GM18858 (cell line): Measurements from ENCODE around the gene AHNAK.
"Not testable (repeated sequence)": the region's sequence is repeated elsewhere in the genome, so short reads cannot be mapped to it uniquely, and the experiment has no call there.

Source experiments
- ATAC-seq: cut with Tn5 transposase; IDR thresholded peaks from one replicate; pipeline ENCODE4 v1.9.1; 2021; ENCODE audit not compliant: unreplicated experiment

AHNAK gene

DNA sequence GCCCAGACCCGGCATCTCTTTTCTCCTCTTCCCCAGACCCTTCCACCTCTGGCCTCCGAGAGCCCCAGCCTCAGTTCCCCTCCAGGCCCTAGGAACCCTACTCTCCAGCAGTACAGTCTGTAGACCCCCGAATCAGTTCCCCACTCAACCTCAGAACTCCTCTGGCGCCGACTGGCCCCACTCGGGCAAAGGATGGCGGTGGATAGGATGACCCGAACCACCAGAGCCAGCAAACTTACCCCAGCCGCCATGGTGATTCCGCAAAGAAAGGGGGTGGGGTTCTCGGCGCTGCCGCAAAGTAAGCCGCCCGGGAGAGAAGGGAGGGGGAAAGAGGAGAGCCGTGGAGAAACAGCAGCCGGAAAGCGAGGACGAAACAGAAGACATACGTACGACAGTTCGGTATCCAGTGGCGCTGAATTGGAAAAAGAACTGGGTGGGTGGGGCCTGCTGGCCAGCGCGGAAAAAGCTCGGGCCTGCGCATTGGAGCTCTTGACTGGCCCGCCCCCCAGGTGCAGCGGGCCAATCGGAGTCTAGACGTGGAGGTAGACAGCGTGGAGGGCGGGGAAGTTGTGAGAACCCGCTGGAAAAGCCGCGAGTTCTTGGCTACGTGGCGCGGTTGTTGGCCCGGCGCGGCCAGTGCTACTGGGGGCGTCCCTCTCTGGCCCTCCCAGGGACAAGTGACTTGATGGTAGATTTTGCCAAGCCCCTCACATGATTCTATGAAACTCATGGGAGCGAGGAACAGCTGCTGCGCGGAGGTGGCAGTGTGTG is 27.2 kb upstream of the AHNAK start, which contains the start of gene EEF1G:
Gene EEF1G, minus strand, starts transcription at position 300 of the 771 bp plus-strand sequence. Its CDS starts 49 bp downstream, at position 251.
- peak; percentile 71 for ATAC-seq

DNA sequence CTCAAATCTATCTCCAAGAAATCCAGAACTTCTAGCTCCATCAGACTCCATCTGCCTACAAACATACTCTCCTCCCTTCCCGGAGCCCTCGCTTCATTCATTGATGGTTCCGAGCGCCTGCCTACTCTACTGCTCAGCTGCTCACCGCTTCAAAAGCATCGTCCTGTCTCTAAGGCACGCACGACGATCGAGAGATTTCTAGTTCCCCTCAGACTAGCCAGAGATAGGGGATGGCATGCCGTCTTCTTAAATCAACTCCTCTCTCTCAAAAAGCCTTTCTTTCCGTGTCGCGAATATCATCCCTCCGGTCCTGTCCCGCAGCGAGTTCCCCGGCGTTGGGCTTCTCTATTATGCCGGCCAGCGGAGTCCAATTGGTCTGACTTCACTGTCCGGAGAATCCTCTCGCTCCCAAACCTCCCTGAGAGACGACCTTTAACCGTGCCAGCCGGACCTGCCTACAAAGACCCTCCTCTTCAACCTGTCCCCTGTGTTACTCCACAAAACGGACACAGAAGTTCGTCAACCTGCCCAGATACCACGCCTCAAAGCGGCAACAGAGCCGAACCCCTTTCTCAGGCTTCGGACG is 26.5 kb upstream of the AHNAK start:
- no peak for ATAC-seq

DNA sequence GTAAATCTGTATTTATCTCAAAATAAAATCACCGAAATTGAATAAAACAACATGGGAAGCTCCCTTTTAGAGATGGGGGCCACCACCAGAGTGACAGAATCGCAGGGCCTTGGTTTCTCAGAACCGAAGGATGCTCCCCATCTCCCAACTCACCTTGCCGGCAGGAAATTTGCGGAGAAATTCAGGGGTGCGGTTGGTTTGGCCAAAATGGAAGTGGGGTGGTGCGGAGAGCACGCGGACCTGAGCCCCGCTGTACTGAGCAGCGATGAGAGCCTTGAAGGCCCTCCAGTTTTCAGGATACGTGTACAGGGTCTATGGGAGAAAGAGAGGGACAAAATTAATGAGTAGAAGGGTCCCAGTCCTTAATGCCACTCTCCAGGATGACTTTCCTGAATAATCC is 25.8 kb upstream of the AHNAK start:
- ATAC-seq: no peak

DNA sequence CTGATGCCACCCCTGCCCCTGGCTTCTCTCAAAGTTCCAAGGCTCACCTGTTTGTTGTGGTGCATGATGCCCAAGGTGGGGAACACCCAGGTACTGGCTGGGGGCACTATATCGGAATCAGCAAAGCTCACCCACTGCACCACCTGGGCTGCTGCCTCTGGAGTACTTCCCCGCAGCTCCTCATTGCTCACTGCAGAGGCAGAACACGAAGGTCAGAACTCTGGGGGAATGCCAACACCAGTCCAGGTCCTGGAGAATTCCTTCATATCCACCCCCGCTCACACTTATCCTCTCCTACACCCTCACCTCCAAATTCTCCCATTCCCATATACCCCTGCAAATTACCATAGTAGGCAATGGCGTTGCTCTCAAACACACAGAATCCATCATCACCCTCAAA is 24.9 kb upstream of the AHNAK start:
- not testable (repeated sequence) for ATAC-seq

DNA sequence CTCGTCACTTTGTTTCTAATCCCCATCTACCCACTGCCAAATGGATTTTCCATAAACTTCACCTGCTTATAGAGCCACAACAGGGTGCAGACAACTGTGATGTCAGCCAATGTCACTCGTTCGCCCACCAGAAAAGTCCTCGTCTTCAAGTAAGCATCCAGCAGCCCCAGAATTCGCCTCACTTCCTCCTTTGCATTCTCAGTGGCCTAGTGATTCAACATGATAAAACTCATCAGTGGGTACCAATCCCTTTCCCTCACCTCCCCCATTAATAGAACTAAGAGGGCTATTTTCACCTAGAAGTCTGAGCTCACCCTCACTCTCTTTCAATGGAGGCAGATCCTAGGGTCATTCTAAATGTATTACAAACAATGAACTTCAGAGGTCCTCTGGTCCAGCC is 24.3 kb upstream of the AHNAK start:
- not testable (repeated sequence) for ATAC-seq

DNA sequence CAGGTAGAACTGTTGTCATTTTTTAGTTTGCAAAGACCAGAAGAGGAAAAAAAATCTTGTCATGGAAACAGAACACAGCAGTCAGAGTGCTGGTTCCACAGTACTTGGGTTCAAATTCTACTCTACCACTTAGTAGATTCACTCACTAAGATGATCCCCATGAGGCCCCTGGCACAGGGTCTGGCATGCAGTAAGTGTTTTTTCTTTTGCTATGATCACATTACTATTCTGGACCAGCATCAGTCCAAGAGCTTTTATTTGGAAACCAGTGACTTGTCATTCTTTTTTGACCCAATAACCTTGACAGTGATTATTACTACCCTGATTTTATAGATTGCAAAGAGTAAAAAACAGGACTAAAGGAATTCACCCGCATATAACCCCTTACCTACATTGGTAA is 23.0 kb upstream of the AHNAK start:
- no peak for ATAC-seq

DNA sequence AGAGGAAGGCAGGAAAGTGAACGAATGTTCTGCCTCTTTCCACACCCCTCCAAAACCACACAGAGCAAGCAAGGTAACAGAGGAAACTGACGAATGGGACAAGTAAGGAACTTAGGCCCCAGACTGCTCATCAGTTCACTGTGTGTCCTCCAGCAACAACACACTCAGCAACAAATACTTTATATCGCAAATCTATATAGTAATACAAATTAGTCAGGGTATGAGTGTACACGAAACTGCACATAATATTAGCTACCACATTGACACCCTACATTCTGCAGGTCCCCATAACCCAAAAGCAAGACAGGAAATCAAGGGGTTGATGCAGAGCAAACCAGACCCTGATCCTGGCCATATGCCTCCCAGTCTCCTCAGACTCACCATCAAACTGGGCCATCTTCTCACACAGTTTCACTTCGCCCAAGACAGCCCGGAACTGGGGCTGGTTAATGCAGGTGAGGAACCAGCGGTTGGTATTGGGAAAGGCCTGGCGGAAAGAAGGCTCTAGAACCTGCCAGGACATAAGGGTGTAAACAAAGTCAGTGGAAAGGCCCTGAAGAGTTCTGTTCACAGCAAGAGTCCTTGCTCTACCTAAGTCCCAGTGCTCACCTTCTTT is 20.5 kb upstream of the AHNAK start:
- no peak for ATAC-seq

DNA sequence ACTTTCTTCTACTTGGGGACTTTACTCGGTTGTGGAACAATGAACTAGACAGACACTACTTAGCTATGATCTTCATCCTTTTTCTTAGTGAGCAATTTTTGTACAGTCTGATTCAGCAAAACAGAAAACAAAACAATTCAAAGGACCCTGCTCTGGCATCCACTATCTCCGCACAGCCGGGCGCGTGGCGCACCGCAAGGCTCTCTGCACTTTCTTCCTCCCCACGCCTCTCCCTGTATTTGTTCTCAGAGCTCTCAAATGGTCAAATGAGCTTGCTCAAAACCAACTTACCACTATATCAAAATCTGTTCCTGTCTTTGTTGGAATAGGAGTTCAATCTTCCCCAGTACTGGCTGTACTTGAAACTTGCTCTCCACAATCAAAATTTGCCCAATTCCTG is 19.6 kb upstream of the AHNAK start:
- no peak for ATAC-seq

DNA sequence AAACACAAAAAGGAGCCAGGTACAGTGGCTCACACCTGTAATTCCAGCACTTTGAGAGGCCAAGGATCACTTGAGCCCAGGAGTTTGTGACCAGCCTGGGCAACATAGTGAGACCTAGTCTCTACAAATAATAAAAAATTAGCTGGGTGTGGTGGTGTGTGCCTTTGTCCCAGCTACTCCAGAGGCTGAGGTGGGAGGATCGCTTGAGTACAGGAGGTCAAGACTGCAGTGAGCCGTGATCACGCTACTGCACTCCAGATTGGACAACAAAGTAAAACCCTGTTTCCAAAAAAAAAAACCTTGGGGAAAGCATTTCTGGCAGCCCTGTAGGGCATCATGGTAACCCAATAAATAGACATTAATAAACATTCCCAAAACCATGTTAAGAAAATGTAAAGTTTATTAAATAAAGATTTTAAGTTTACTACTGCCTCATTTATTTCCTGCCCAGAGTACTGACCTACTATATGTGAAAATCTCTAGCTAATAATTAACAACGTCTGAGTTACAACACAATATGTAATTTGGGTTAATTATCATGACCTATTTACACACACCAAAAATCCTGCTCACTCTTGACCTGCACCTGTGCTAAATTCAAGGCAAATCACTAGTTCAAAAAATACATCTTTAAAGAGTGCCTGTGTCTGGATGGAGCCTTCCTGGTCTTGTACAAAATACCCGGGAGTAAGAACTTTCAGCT is 18.6 kb upstream of the AHNAK start:
- no peak for ATAC-seq

DNA sequence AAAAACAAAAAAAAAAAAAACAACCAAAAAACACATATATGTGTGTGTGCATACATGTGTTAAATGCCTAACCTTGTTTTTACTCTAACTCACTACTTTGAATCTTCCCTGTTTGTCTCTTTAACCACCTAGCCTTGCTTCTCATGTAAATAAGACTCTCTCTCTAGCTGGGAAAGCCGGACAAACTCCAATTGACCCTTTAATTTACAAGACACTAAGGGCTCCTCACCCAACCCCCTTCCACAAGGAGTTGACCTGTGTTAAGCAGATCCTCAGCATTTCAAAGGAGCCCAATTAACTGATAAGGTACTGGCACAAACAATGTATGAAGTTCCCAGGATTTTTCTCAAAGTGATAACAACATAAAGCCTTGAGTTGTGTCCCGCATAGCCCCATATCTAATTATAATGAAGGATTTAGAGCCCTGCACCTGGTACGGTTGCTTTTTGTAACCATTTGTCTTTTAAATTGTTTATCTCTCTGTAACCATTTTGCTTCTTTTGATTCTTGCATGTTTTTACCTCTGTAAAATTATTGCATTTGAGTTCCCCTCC is 15.1 kb upstream of the AHNAK start:
- not testable (repeated sequence) for ATAC-seq

DNA sequence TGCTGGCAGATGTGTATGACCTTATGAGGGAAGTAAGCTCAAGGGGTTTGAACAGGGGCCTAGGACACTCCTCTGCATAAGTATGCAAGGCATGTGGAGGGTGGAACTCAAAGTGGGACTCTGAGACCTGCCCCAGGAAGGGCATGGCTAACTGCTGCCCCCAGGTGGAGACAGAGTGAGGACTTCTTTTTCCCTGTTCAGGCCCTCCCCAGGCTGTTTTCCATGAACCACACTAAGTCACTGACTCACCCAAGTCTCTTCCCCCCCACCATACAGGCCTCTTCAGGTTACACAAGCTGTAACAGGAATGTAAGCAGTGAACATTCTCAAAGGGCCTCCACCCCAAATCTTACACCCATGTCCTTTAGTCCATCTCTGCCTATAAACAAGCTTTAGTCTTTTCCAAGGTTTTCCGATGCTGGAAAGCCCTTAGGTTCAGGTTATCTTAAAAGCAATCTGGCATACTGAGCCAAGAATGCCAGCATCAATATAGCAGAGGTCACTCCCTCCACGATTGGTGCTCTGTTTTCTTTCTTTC is 14.0 kb upstream of the AHNAK start:
- no peak for ATAC-seq

DNA sequence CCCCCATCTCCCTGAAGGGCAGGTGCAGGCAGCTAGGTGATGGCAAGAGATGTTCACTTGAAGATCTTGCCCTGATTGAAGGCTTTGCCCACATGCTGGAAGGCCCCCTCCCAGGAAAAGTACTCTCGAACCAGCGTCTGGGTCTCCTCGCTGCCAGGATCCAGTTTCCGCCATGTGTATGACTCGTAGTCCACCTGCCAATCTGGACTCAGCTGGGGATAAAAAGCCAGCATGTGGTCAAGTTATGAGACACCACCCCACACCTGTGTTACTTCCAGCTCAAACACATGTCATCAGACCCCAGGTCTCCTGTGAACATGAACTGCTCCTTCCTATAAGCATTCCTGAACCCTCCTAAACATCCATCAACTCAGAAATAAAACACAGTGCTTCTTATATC is 13.0 kb upstream of the AHNAK start:
- not testable (repeated sequence) for ATAC-seq

DNA sequence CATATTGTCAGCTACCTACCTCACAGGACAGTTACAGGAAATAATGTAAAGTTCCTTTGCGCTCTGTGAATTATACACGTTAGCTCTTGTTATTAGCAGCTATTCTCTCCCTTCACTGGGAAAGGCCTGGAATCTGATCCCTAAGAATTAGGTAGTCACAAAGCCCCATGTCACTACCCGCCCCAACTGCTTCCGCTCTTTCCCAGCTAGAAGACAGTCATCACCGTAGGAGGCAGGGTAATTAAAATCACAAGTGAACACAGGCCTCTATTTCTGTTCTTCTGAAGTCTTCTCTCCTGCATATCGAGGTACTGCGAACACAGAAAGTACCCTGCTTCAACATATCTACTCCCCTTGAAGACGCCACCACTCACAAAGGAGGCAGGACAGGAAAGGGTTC is 12.6 kb upstream of the AHNAK start:
- ATAC-seq: no peak

DNA sequence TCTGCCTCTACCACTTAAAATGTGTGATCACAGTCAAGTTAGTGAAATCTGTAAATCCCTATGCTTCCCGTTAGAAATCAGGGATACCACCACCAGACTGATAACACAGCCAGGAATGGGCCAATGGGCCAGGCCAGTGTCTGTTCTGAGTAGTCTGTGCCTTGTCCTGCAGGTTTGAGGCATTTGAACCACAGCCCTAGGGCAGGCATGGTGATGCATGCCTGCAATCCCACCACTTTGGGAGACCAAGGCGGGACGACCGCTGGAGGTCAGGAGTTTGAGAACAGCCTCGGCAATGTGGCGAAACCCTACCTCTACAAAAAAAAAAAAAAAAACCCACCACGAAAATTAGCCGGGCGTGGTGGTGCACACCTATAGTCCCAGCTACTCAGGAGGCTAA is 12.1 kb upstream of the AHNAK start:
- ATAC-seq: no peak

DNA sequence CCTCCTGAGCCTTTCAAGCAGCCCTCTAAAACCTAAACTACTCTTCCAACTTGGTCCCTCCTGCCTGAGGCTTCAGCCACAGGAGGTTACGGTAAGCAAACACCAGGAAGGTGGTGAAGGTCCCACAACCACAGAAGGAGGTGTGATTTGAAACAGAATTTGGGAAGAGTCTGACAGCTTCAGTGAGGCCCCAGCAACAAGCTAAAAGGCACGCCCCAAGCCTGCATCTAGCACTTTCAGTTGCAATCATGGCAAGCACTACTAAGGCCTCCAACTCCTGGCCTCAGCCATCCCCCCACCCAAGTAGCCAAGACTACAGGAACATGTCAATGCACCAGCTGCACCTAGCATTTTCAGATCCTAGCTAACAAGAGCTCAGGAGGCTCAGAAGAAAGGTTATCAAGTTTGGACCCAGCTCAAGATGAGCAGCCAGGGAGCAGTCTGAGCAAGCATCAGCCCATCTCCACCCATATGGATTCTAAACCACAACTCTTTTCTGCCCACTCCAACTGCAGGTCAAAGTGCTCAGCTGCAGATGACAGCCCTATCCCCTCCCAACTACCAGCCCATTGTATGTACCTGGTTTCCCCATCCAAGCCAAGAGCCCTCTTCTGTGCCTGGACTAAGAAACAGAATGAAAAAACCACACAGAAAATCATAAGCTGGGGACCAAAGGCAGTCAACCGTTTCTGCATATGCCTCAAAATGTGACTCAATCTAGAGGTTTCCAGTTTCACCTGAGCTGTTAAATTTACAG is 10.4 kb upstream of the AHNAK start:
- ATAC-seq: no peak

DNA sequence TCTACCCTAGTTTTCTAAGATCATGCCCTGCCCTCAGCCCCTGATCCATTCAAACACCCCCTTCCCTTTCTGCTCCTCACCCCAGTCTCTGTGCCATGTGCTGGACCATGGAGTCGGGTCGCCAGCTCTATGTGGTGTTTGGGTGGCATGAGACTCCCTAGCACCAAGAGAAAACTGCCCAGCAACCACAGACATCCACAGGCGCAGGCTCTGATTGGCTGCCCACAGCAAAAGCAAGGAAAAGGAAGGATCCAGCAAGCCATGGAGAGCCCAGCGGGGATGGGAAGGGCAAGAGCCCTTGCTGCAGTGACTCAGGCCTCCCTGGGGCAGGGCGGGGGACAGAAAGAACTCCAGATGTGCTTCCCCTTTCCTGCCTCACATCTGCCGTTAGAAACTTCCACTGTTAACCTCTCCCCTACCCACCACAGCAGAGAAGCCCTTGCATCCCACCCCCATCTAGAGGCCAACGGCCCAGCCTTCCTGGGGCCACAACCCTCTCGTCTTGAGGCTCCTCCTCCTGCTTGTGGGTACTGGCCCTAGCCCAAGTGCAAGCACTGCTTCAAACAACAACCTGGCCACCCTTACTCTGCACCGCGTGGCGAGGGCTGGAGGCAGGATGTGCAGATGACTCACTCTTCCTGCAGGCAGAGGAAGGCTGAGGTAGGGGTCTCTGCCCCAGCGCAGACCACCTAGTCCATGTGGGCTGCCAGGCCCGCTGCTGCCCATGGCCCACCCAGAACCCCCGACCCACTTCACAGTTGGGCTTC is 9.7 kb upstream of the AHNAK start:
- ATAC-seq: peak; percentile 27

DNA sequence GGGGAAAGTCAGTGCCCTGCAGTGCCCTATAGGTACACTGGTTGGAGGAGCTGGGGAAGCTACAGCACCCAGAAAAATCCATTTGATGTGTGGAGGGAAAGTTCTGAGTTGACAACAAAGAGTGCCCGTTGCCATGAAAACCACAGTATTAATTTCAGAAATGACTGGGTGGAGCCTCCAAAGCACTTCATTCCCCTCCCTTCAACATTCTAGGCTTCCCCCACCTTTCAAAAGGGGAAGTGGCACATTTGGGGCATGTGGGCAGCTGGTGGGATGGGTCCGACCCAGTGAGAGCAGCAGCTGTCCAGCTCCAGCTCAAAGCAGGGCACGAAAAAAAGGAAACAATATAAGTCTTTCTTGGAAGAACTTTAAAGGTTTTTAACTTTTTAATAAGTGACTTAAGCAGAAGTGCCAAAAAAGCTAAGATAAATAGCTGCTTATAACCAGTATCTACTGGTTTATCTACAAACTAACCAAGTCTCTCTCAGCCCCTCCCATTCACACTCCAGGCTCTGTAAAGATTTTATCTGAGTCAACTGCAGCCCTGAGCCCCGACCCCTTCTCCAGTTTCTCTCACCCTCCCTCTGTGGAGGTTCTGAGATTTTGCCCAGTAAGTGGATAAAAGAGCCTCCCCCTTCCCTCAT is 9.0 kb upstream of the AHNAK start:
- no peak for ATAC-seq

DNA sequence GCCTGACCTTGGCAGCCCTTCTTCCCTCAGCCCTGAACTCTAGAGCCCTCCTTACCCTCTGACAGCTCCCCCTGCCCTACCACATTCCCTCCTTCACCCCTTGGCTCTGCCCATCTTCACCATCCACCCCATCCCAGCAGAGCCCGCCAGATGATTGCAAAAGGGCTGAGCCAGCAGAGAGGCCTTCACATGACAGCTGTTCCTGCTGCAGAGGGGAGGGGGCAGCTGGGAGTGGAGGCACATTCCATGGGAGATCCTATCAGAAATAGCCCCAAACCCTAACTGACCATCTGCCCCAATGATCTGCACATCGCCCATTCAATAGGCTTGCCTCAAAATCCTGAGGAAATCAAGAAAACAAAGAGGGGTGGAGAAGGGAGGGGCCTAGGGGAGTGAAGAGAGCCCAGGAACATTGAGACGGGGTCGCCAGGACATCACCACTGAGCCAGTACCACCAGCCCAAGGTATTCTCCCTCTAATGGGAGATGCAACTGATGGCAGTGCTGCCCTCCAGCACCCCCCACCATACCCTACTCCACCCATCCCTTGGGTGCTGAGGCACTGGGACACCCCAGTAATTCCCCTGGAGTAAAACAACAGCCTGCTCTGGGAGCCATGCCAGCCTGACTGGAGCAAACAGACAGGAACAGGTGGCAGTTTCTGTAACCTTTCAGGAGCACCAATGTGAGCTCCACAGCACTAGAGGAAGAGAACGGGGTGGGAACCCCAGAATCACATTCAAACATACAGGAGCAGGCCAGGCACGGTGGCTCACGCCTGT is 8.0 kb upstream of the AHNAK start:
- no peak for ATAC-seq
